Measurements from ENCODE around the gene STOM.
"Not testable (repeated sequence)": the region's sequence is repeated elsewhere in the genome, so short reads cannot be mapped to it uniquely, and the experiment has no call there.

STOM gene, protein sequence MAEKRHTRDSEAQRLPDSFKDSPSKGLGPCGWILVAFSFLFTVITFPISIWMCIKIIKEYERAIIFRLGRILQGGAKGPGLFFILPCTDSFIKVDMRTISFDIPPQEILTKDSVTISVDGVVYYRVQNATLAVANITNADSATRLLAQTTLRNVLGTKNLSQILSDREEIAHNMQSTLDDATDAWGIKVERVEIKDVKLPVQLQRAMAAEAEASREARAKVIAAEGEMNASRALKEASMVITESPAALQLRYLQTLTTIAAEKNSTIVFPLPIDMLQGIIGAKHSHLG

DNA sequence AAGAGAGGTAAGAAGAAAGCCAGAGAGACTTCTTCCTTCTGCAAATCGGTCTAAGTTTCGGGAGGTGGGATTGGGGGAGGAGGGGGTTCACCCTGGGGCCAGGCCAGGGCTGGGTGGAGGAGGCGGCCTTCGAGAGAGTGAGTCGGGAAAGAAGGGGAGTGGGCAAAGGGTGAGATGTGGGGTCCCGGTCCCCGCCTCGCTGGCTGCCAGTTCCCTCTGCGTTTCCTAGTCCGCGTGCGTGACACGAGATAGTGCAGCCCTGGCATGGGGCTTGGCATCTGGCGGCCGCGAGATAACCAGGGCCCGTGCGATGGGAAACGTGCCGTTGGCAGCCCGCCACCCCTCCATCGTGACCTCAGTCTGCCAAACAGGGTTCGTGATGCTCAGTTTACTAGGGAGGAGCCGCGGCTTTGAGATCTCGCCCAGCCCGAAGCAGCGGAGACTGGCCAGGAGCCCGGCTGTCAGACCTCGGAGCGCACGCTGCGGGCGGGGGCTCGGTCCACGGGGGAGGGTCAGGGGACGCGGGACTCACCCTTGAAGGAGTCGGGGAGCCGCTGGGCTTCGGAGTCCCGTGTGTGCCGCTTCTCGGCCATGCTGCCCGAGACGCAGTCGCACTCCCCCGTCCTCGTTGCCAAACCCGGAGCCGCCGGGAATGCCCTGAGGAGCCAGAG lies at the start of gene STOM:
Gene STOM, minus strand, starts transcription at position 656 of the 671 bp plus-strand sequence. Its CDS starts 63 bp downstream, at position 593.
- no peak for DNase-seq (ENCODE audit: low read depth in 2 of 2)

DNA sequence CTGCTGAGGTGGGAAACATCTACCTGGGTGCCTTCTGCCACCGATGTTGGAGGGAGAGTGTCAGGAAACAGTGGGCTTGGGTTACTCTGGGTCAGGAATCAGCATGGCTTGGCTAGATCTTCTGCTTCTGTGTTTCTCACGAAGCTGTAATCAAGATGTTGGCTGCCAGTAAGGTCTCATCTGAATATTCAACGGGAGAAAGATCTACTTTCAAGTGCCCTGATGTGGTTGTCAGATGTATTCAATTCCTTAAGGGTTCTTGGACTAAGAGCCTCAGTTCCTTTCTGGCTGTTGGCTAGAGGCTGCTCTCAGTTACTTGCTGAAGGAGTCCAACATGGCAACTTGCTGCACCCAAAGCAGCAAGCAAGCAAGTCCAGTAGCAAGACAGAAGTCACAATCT lies 41.9 kb upstream of the STOM start:
- no peak for DNase-seq (ENCODE audit: low read depth in 2 of 2)

DNA sequence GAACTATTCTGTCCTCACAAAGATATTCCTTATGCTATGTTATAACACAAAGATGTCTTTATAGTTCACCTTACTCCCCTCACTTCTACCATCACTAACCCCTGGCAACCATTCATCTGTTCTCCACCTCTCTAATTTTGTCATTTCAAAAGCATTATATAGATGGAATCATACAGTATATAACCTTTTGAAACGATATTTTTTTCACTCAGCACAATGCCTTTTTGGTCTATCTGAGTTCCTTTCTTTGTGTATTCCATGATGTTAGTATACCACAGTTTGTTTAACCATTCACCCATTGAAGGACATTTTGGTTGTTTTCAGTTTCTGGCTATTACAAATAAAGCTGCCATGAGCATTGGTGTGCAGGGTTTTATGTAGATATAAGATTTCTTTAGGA lies 35.8 kb upstream of the STOM start:
- DNase-seq (ENCODE audit: low read depth in 2 of 2), result no peak

DNA sequence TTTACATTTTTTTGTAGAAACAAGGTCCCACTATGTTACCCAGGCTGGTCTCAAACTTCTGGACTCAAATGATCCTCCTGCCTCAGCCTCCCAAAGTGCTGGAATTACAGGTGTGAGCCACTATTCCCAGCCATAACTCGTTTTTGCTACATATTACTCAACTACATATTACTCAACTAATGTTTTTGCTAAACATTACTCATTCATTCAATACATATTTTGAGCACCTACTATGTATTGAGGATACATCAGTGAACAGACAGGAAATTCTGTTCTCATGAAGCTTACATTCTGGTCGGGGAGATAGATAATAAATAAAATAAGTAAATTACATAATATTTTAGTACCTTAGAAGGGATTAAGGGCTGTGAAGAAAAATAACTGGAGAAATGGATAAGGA lies 34.9 kb upstream of the STOM start:
- DNase-seq (ENCODE audit: low read depth in 2 of 2), result no peak

- DNase-seq (ENCODE audit: low read depth in 2 of 2), result no peak
Measured at GRCh38 chr9:121399883-121400607, 30.0 kb upstream of the STOM start.

- no peak for DNase-seq (ENCODE audit: low read depth in 2 of 2)
Measured at GRCh38 chr9:121399126-121399882, 29.3 kb upstream of the STOM start.

GRCh38 chr9:121398374-121398773 lies 28.3 kb upstream of the STOM start:
- DNase-seq (ENCODE audit: low read depth in 2 of 2), result no peak

GRCh38 chr9:121397277-121397676 lies 27.2 kb upstream of the STOM start:
- DNase-seq (ENCODE audit: low read depth in 2 of 2), result not testable (repeated sequence)

DNA sequence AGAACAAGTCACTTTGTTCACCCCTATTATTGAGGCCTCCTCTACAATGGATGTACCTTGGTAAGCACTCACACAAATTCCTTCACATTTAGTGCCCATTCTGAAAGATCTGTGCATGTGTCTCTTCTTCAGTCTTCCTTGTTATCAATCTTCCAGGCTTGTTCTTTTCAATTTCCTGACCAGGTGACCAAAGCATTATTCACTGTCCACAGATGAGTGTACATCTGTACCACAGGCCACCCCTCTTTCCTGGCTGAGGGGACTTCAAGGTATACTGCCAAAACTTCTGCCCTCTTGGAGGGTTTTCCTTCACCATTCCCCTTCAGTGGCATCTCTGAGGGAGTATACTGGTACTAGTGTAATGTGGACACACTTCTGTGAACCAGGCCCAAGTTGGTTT lies 25.5 kb upstream of the STOM start:
- DNase-seq (ENCODE audit: low read depth in 2 of 2), result no peak

GRCh38 chr9:121394292-121394691 lies 24.2 kb upstream of the STOM start:
- no peak for DNase-seq (ENCODE audit: low read depth in 2 of 2)

DNA sequence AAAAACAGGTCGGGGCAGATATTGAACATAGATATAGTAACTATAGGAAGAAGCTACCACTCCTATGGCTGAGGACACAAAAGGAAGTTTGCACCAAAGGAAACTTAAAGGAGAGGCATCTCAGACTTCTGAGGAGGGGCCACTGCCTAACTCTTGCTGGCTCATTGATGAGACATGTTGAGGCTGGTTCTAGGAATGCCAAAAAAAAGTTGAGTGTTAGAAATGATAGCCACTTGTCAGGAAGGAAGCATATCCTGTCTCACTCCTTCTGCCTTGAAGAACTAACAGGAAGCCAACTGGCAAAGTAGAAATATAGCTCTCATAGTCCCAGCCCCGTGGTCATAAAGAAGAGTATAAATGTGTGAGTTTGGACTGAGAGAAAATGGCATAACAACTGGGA lies 23.3 kb upstream of the STOM start:
- DNase-seq (ENCODE audit: low read depth in 2 of 2), result no peak

- no peak for DNase-seq (ENCODE audit: low read depth in 2 of 2)
Measured at GRCh38 chr9:121390372-121390771, 20.3 kb upstream of the STOM start.

DNA sequence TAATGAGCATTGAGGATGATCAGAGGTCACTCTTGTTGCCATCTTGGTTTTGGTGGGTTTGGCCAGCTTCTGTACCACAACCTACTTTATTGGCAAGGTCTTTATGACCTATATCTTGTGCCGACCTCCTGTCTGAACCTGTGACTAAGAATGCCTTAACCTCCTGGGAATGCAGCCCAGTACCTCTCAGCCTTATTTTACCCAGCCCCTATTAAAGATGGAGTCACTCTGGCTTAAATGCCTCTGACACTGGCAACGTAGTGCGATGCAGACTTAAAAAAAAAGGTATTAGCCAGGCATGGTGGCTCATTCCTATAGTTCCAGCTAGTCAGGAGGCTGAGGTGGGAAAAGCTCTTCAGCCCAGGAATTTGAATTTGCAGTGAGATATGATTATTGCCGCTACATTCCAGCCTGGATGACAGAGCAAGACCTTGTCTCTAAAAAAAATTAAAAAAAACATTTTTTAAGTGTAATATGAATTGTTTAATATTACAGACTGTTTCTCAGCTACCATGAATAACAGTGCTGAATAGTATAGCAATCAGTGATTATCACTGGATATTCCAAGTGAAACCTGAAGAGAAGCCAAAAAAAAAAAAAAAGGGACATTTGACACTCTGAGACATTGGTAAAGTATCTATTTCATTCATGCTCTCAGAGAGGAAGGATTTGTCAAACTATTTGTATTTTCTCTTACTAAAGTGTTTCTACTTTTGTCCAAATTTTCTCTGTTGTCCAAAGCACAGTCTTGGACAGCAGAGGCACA lies 18.3 kb upstream of the STOM start:
- no peak for DNase-seq (ENCODE audit: low read depth in 2 of 2)

GRCh38 chr9:121386442-121387175 lies 16.6 kb upstream of the STOM start:
- no peak for DNase-seq (ENCODE audit: low read depth in 2 of 2)

- DNase-seq (ENCODE audit: low read depth in 2 of 2), result no peak
Measured at GRCh38 chr9:121383715-121384114, 13.7 kb upstream of the STOM start.

GRCh38 chr9:121380846-121381245 lies 10.8 kb upstream of the STOM start:
- DNase-seq (ENCODE audit: low read depth in 2 of 2), result no peak

DNA sequence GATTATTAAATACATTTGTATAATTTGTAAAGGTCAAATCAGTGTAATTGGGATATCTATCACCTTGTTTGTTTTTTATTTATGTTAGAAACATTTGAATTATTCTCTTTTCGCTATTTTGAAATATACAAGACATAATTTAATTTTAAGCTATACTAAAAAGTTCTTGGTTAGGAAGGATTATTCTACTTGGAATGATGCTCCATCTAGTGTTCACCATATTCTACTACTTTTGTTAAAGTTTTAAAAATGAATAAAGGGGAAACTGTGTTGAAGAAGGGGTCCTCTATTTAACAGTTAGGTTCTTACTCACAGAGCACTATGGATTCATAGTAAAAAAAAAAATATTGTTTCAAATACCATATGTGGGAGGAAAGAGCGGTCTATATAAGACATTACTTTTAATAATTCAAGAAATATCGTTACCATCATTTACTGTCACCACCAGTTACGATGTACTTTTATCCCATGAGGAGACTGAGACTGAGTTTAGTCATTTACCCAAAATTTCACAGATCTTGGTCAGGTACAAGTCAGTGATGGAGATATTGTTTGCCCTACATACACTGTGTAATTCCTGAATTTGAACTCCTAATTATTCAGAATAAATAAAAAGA lies 6.3 kb upstream of the STOM start:
- no peak for DNase-seq (ENCODE audit: low read depth in 2 of 2)

DNA sequence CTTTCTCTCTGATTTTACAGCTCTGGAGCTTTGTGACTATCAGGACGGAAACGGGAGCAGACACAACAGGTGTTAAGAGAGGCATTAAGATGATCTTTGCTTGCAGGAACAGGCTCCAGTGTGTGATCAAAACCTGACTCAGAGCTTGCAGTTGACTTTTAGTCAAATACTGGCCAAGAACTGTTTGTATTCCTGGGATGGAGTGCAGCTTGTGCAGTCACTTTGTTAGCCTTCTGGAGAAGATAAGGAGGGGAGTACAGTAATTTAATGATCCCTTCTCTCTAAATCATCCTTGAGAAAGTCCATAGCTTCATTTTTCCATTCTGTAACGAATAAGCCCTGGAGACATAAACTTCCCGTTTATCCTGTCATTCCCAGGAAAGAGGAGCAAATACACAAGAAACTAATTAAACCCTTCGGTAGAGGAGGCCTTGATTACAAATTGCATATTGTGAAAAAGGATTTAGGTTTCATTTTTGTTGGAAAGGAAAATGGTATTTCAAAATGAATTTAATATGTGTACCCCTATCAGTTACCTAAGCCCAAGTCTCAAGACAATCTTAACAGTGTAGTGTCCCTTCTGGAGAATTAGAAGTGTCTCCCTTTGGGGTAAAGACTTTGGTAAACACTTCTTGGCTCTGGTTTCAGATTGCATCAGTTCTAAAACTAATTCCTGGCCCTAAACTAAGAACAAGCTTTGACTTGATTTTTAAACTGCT lies 3.1 kb upstream of the STOM start:
- DNase-seq (ENCODE audit: low read depth in 2 of 2), result no peak

- no peak for DNase-seq (ENCODE audit: low read depth in 2 of 2)
Measured at GRCh38 chr9:121372239-121373010, 2.4 kb upstream of the STOM start.
